A673 (cell line): ENCODE data around the gene MGAT4A. TPM values are rescaled to one million over a fixed set of nuclear protein-coding genes. Genes with fewer than 3 reads are reported as not detected.
"Not testable (repeated sequence)": the region's sequence is repeated elsewhere in the genome, so short reads cannot be mapped to it uniquely, and the experiment has no call there.

Experiments used
- BruUV-seq: library from RNA; stranded (reverse); fragments of 400-500 nt; replicated peaks from 2 replicates; lab custom pipeline; 2021; lab: Mats Ljungman, UMichigan
- CTCF ChIA-PET: fragments of 300-600 bp; sonication (Branson Sonifier 250); formaldehyde crosslinking; loops from one replicate; lab custom pipeline; 2022; ENCODE audit warnings: antibody characterized with exemption; lab: Charles Lee
- POLR2A ChIA-PET: fragments of 300-600 bp; sonication (Branson Sonifier 250); formaldehyde crosslinking; loops from one replicate; lab custom pipeline; 2022; ENCODE audit warnings: antibody characterized with exemption; ENCODE audit not compliant: low non-redundant PET; lab: Charles Lee
- DNase-seq: peaks from one replicate; pipeline ENCODE4 v3.0.0-alpha.2; 2015; ENCODE audit warnings: low spot score
- H3K27ac ChIP-seq: fragments of 200-600 bp; sonication (generic); 2 replicates; pipeline ENCODE4 v1.5.1; 2016; ENCODE audit warnings: mixed run types, low read depth, mild to moderate bottlenecking, mixed read lengths, antibody characterized with exemption, low read length; ENCODE audit not compliant: poor library complexity, severe bottlenecking
- H3K27me3 ChIP-seq: fragments of 200-600 bp; sonication (generic); replicated peaks from 2 replicates; pipeline ENCODE4 v1.6.1; 2017; ENCODE audit warnings: mixed run types, low read depth, mild to moderate bottlenecking, mixed read lengths, antibody characterized with exemption, low read length; ENCODE audit not compliant: insufficient read depth, poor library complexity
- H3K36me3 ChIP-seq: fragments of 200-600 bp; sonication (generic); 2 replicates; pipeline ENCODE4 v1.6.1; 2016; ENCODE audit warnings: mixed run types, mild to moderate bottlenecking, mixed read lengths, antibody characterized with exemption, low read length; ENCODE audit not compliant: insufficient read depth, poor library complexity, severe bottlenecking
- H3K4me1 ChIP-seq: fragments of 200-600 bp; sonication (generic); 2 replicates; pipeline ENCODE4 v1.6.1; 2017; ENCODE audit warnings: mixed run types, mild to moderate bottlenecking, mixed read lengths, antibody characterized with exemption, low read length; ENCODE audit not compliant: insufficient read depth, poor library complexity, severe bottlenecking
- H3K4me3 ChIP-seq: fragments of 200-600 bp; sonication (generic); 2 replicates; pipeline ENCODE4 v1.5.1; 2016; ENCODE audit warnings: low read depth, mixed run types, mild to moderate bottlenecking, mixed read lengths, low read length; ENCODE audit not compliant: poor library complexity, severe bottlenecking
- H3K9me3 ChIP-seq: fragments of 200-600 bp; sonication (generic); 2 replicates; pipeline ENCODE4 v1.6.1; 2016; ENCODE audit warnings: mixed run types, low read depth, mild to moderate bottlenecking, mixed read lengths, antibody characterized with exemption, low read length; ENCODE audit not compliant: poor library complexity, severe bottlenecking
- CTCF ChIP-seq: fragments of 300-800, 200-600 bp; sonication (generic); conservative IDR thresholded peaks from 2 replicates; pipeline ENCODE4 v1.5.1; 2017; ENCODE audit warnings: low read depth, mild to moderate bottlenecking, antibody characterized with exemption, low read length, moderate library complexity, mixed read lengths
- EZH2 ChIP-seq: fragments of 200-600 bp; sonication (generic); IDR thresholded peaks from 2 replicates; pipeline ENCODE4 v1.6.1; 2017; ENCODE audit warnings: borderline replicate concordance, low read depth, mild to moderate bottlenecking, mixed read lengths, antibody characterized with exemption, low read length; ENCODE audit not compliant: poor library complexity, severe bottlenecking
- intact Hi-C: fragments of 100-400 bp; cut with micrococcal nuclease; formaldehyde crosslinking; loops from one replicate; pipeline ENCODE4 v1.10.0; 2022; ENCODE audit not compliant: unreplicated experiment
- total RNA-seq: library from RNA; stranded (reverse); gene quantifications from 2 replicates; pipeline ENCODE4 v1.2.3, GENCODE V29; 2021

MGAT4A gene
- total RNA-seq, 1 experiment from 2014 or later = 0.09 TPM

GRCh38 chr2:98757904-98758421 is 27.0 kb upstream of the MGAT4A start:
- Histone ChIP-seq H3K4me1 (no peaks in the 10 kb centered on the region), H3K9me3 (no peaks in the 10 kb centered on the region), H3K27me3 (peaks cover 19% of the 10 kb centered on the region), H3K36me3 (no peaks in the 10 kb centered on the region), H3K4me3 (no peak overlapping the region), H3K27ac (no peak overlapping the region)
- BruUV-seq = no TSS peak
- CTCF ChIA-PET = no interaction called here
- POLR2A ChIA-PET = no interaction called here
- intact Hi-C loops = no loop called here
- no peak for DNase-seq
- TF ChIP-seq CTCF = no peak
- TF ChIP-seq EZH2 = no peak

GRCh38 chr2:98753801-98754200 is 22.9 kb upstream of the MGAT4A start:
- Histone ChIP-seq H3K27ac (no peak overlapping the region), H3K36me3 (no peaks in the 10 kb centered on the region), H3K4me1 (no peaks in the 10 kb centered on the region), H3K9me3 (no peaks in the 10 kb centered on the region), H3K4me3 (no peak overlapping the region), H3K27me3 (peaks cover 16% of the 10 kb centered on the region)
- BruUV-seq = no TSS peak
- TF ChIP-seq EZH2 = no peak
- no peak for TF ChIP-seq CTCF
- intact Hi-C loops = no loop called here
- ChIA-PET CTCF (no interaction called here), POLR2A (no interaction called here)
- no peak for DNase-seq

- DNase-seq, intact Hi-C loops, H3K36me3 ChIP-seq, H3K27ac ChIP-seq, H3K4me1 ChIP-seq, POLR2A ChIA-PET, BruUV-seq, H3K9me3 ChIP-seq, H3K4me3 ChIP-seq, CTCF ChIA-PET: not testable (repeated sequence)
- H3K27me3 ChIP-seq = peaks cover 13% of the 10 kb centered on the region
These were observed 21.8 kb upstream of the MGAT4A start for GRCh38 chr2:98752711-98753110.

GRCh38 chr2:98751748-98752147 is 20.8 kb upstream of the MGAT4A start:
- TF ChIP-seq CTCF (no peak), EZH2 (no peak)
- intact Hi-C loops = no loop called here

More at GRCh38 chr2:98751748-98752147, 20.8 kb upstream of the MGAT4A start:
- Histone ChIP-seq H3K36me3 (no peaks in the 10 kb centered on the region), H3K4me1 (no peaks in the 10 kb centered on the region), H3K27me3 (peaks cover 3% of the 10 kb centered on the region), H3K9me3 (no peaks in the 10 kb centered on the region), H3K27ac (no peak overlapping the region), H3K4me3 (no peak overlapping the region)
- ChIA-PET POLR2A (no interaction called here), CTCF (no interaction called here)
- BruUV-seq = no TSS peak
- no peak for DNase-seq
